Fibroblast of pulmonary artery (primary cell): Measurements from ENCODE around the gene STK4.

Source experiments
- DNase-seq: peaks from one replicate; pipeline ENCODE4 v3.0.0-alpha.2; 2010; ENCODE audit warnings: low read depth
- H3K4me3 ChIP-seq: replicated peaks from 2 replicates; pipeline ENCODE4 v1.5.1; 2011; ENCODE audit warnings: low read depth, mild to moderate bottlenecking, control low read depth, low read length, moderate library complexity
- TF ChIP-seq, protein P1 (sequence below): IDR thresholded peaks from 2 replicates; pipeline ENCODE4 v1.5.1; 2011; ENCODE audit warnings: mild to moderate bottlenecking, control low read depth, low read length, inconsistent platforms; ENCODE audit errors: missing control alignments

The STK4 gene

DNA sequence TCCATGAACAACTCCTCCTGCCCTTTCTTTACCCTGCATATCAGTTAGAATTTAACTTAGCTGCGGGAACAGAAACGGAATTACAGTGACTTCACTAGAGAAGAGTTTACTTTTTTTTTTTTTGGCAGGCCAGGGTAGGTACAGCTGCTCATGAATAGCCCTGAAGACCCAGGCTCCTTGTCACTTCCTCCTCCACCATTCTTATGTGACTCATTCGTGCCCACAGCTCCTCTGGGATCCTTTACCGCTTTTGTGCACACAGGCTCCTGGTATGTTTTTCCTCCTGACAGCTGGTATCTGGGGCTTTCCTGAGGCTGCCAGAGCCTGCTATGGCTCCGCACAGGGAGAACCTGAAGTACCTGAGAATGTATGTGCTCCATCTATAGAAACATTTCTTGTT lies 138.5 kb downstream of the STK4 start:
- DNase-seq: peak; percentile 83
- TF ChIP-seq, protein P1, sequence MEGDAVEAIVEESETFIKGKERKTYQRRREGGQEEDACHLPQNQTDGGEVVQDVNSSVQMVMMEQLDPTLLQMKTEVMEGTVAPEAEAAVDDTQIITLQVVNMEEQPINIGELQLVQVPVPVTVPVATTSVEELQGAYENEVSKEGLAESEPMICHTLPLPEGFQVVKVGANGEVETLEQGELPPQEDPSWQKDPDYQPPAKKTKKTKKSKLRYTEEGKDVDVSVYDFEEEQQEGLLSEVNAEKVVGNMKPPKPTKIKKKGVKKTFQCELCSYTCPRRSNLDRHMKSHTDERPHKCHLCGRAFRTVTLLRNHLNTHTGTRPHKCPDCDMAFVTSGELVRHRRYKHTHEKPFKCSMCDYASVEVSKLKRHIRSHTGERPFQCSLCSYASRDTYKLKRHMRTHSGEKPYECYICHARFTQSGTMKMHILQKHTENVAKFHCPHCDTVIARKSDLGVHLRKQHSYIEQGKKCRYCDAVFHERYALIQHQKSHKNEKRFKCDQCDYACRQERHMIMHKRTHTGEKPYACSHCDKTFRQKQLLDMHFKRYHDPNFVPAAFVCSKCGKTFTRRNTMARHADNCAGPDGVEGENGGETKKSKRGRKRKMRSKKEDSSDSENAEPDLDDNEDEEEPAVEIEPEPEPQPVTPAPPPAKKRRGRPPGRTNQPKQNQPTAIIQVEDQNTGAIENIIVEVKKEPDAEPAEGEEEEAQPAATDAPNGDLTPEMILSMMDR: no peak

DNA sequence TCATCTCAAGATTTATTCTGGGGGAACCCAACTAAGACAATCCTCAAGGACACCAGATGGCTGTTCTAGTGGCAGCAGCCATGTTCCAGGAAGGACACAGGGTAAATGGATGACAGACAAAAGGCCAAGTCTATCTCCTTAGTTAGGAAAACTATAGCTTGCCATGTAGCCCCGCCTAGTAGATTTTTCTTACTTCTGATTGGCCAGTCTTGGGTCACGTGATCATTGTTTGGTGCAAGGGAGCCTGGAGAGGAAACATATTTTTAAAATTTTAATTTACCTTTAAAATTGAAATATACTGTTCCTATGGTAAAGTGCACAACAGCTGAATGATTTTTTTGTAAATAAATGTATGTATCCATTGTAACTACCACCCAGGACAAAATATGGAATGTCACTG lies 139.0 kb downstream of the STK4 start:
- H3K4me3 ChIP-seq: no peak overlapping the region
- TF ChIP-seq, protein P1: no peak
- DNase-seq: peak; percentile 10

More for the DNA sequence above, 138.5 kb downstream of the STK4 start:
- H3K4me3 ChIP-seq: no peak overlapping the region

DNA sequence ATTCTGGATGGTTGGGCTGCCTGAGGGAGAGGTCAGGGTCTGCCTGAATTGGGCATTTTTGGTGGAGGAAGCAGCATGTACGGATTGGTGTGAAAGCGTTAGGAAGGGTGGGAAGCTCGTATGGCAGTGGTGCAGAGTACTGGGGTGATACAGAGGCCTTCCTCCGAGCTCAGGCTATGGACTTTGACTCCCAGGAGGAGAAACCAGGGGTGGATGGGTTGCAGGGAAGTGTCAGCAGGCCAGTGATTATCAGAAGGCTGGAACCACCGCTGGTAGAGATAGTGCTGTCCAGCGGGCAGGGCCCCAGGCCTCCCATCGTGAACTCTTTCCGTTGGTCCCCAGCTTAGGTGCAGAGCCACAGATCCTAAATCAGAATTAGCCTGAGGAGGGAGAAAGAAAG lies 143.3 kb downstream of the STK4 start:
- TF ChIP-seq, protein P1: no peak
- H3K4me3 ChIP-seq: no peak overlapping the region
- no peak for DNase-seq

DNA sequence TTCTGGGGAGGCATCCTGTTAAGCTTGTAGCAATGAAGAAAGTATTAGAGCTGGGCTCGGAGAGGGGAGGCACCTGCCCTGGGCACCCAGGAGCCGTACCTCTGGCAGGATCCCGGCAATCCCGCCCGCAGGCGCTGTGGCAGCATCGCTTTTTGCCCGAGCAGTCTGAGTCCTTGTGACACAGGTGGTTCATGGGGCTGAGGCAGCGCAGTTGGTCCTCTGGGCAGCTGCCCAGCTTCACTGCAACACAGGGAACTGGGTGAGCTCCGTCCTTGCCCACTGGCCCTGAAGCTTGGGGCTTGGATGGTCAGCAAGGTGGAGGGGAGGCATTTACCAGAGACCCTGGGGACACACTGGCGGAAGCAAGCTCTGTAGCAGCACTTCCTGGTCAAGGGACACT lies 144.0 kb downstream of the STK4 start:
- TF ChIP-seq, protein P1: no peak
- no peak for DNase-seq
- no peak overlapping the region for H3K4me3 ChIP-seq

DNA sequence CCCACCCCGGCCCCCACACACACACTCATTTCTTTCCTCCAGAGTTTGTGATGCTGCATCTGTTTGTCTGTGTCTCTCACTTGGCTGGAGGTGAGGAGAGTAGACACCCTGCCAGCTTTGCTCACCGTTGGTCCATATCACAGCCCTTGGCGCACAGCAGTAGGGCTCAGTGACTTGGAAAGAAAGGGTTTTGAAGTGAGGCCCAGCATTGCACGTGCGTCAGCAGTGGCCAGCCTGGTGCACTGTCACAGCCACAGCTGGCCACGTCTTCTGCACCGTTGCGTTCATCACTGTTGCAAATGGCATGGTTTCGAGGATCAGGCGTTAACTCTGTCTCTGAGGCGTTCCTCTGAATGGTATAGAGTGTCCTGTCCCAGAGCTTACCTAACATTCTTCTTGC lies 145.0 kb downstream of the STK4 start:
- no peak for DNase-seq
- TF ChIP-seq, protein P1: no peak
- no peak overlapping the region for H3K4me3 ChIP-seq

DNA sequence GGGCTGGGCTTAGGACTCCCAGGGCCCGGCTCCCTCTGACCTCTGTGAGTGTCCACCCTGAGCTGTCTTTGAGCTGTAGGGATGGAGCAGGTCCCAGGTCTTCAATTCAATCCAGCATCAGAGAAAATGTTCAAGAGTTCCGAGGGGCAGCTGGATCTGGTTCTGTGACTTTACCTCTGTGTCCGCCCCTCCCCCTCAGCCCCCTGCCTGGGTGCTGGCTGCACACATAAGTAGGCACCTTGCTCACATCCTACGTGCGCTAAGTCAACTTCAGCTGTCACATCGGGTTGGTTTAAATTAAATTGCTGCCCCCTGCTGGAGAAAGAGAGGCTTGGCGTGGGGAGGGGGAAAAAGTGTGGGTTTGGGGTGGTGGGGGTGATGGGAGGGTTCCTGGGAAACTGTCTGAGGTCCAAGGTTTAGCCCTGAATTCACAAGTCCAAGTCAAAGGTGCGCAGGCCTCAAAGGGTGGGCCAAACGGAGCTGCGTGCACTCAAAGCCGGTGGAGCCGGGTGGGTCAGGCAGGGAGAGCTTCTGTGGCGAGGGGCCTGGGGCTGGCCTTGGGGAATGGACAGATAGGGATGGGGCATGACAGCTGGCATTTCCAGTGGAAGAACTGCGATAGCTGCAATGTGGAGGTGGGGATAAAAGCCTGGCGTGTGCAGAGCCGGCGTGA lies 145.6 kb downstream of the STK4 start:
- peak; percentile 24 for DNase-seq
- H3K4me3 ChIP-seq: no peak overlapping the region
- TF ChIP-seq, protein P1: peak; percentile 45

DNA sequence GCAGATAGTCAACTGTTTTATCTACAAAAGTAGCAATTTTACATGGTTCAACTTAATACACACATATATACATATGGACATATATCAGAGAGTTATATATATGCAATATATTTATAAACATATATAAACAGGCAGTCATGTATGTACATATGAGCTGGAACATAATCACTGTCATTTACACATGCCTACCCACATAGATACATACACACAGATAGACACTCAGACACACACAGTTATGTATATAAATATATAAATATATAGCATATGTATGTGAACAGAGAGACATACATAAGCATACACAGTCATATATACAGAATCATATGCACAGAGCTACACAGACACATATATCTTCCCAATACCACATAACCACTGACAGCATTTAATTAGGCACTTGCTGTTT lies 146.4 kb downstream of the STK4 start:
- TF ChIP-seq, protein P1: no peak
- DNase-seq: no peak
- no peak overlapping the region for H3K4me3 ChIP-seq
